ENCODE data around the gene NUDT22. TPM values are rescaled to one million over a fixed set of nuclear protein-coding genes. Genes with fewer than 3 reads are reported as not detected.
A peak's percentile ranks its signal among the peaks of the same experiment; 100 is the strongest.

NUDT22 gene
- polyA plus RNA-seq, 3 donors from 2014 or later: 64.9 to 95.4 (median 74.9) TPM

DNA sequence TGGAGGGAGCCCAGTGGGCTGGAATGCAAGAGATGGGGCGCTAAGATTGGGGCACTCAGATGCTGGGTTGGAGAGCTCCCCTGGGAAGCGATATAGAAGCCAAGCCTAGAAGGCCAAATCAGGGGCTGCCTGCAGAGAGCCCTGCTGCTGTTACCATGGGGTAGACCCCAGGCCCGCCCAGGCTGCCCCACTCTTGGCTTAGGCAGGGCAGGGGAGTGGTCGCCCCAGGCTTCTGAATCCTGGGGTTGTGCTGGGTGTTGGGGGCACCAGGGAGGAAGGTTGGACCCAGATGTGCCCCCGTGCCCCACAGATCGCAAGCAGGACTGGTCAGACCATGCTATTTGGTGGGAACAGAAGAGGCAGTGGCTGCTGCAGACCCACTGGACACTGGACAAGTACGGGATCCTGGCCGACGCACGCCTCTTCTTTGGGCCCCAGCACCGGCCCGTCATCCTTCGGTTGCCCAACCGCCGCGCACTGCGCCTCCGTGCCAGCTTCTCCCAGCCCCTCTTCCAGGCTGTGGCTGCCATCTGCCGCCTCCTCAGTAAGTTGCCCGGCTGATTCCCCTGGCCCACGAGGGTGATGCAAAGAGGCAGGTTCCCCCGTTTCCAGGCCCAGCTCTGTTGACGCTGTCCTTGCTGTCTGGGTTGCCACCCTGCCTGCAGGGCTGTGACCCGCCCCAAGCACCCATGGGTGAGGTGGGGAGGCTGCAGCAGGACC is 15.6 kb upstream of the NUDT22 start:
- H3K36me3 Mint-ChIP-seq: peaks cover 12 to 17% (median 14%) of the 10 kb centered on the region in 3 donors
- peaks cover 39 to 43% of the 10 kb centered on the region in 2 donors for H3K4me1 Mint-ChIP-seq
- H3K9me3 Mint-ChIP-seq: no peaks in the 10 kb centered on the region
- H3K27me3 Mint-ChIP-seq (ENCODE audit: low read depth in 3 of 3): peaks cover 2 to 6% (median 5%) of the 10 kb centered on the region in 3 donors
- DNase-seq: no peak
- no peak overlapping the region for H3K4me3 Mint-ChIP-seq
- peak overlapping the region in 5 of 6 donors; percentile 20 to 95 (median 60) for H3K27ac Mint-ChIP-seq

DNA sequence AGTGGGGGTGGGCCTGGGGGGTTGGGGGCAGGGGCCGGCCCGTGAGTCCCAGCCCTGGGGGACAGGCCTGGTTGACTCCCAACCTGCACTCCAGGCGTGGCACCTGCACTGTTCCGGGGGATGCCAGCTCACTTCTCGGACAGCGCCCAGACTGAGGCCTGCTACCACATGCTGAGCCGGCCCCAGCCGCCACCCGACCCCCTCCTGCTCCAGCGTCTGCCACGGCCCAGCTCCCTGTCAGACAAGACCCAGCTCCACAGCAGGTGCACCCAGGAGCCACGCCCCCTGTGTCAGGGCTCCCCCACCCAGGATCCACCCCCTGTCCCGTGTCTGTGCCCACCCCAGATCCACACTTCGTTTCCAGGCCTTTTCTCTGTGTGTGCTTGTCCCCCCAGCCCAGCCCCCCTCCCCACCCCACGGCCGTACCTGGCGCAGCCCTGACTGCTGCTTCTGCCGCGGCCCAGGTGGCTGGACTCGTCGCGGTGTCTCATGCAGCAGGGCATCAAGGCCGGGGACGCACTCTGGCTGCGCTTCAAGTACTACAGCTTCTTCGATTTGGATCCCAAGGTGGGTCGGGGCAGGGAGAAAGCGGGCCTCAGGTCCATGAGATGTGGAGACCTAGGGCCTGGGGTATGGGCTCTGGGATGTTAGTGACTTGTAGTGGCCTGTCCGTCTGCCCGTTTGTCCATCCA is 14.7 kb upstream of the NUDT22 start:
- no peak for DNase-seq
- Mint-ChIP-seq H3K4me3 (no peak overlapping the region), H3K36me3 (peaks cover 12 to 17% (median 14%) of the 10 kb centered on the region in 3 donors), H3K4me1 (peaks cover 32 to 36% of the 10 kb centered on the region in 2 donors), H3K27me3 (ENCODE audit: low read depth in 3 of 3) (peaks cover 2 to 6% (median 5%) of the 10 kb centered on the region in 3 donors), H3K9me3 (no peaks in the 10 kb centered on the region), H3K27ac (peak overlapping the region in 2 of 6 donors; percentile 3 to 30)

DNA sequence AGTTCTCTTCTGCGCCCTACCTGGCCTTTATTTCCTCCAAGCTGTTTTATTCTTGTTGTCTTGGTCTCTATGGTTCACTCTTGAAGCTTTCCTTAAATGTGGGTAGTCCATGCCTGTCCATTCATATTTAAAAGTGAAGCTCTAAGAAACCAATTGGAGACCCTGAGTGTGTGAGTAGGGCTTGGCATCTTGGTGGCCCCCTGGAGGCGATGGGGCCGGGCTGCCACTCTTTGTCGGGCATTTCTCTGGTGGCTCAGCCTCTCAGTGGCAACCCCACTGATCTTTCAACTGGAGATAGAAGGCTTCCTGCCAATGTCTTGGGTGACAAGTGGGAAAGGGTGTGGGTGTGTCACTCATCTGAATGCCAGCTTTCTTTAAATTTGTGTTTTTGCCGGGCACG is 9.2 kb upstream of the NUDT22 start:
- H3K27ac Mint-ChIP-seq: peak overlapping the region in 3 of 6 donors; percentile 9 to 39 (median 28)
- H3K36me3 Mint-ChIP-seq: peaks cover 12 to 22% (median 13%) of the 10 kb centered on the region in 3 donors
- H3K4me3 Mint-ChIP-seq: no peak overlapping the region
- peaks cover 0 to 2% (median 0%) of the 10 kb centered on the region in 3 donors for H3K27me3 Mint-ChIP-seq (ENCODE audit: low read depth in 3 of 3)
- no peaks in the 10 kb centered on the region for H3K9me3 Mint-ChIP-seq
- DNase-seq: no peak
- H3K4me1 Mint-ChIP-seq: peaks cover 6 to 26% of the 10 kb centered on the region in 2 donors

DNA sequence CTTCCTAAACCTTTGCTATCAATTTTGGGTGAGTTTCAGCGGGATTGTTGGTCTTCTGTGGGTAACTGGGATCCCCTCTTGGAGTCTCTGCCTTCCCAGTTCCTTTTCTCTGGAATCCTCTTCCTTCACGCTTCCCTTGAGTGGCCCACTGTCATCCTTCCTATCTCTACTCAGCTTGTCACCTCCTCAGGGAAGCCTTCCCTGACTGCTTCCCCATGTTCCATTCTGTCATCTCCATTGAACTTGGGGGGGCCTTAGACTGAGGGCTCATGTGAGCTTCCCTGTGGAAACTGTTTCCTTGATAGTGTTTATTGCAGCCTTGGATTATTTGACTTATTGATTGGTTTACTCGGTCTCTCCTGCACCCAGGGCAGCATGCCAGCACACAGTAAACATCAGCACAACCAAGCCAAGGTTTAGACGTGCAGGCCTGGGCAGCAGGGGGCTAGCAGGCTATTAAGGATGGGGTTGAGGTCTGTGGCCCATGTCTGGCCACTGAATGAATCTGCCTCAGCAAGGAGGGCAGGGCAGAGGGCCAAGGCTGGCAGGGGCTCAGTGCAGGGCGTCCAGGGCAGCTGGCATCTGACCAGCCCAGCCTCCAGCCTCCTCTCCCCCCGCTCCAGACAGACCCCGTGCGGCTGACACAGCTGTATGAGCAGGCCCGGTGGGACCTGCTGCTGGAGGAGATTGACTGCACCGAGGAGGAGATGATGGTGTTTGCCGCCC is 7.3 kb upstream of the NUDT22 start:
- H3K9me3 Mint-ChIP-seq: no peaks in the 10 kb centered on the region
- DNase-seq: no peak
- H3K4me3 Mint-ChIP-seq: no peak overlapping the region
- peaks cover 0 to 2% (median 0%) of the 10 kb centered on the region in 3 donors for H3K27me3 Mint-ChIP-seq (ENCODE audit: low read depth in 3 of 3)
- H3K27ac Mint-ChIP-seq: peak overlapping the region in 3 of 6 donors; percentile 6 to 50 (median 8)
- H3K36me3 Mint-ChIP-seq: peaks cover 4 to 13% (median 6%) of the 10 kb centered on the region in 3 donors
- peaks cover 5 to 14% of the 10 kb centered on the region in 2 donors for H3K4me1 Mint-ChIP-seq

DNA sequence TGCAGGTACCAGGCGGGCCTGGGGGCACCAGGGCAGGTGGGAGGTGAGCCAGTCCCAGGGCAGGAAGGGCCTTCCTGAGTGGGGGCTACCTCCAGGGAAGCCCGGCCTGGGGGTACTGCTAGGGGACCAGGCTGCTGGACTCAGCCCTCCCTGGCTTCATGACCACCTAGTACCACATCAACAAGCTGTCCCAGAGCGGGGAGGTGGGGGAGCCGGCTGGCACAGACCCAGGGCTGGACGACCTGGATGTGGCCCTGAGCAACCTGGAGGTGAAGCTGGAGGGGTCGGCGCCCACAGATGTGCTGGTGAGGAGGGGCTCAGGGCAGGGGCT is 6.8 kb upstream of the NUDT22 start:
- H3K27me3 Mint-ChIP-seq (ENCODE audit: low read depth in 3 of 3): peaks cover 0 to 3% (median 0%) of the 10 kb centered on the region in 3 donors

DNA sequence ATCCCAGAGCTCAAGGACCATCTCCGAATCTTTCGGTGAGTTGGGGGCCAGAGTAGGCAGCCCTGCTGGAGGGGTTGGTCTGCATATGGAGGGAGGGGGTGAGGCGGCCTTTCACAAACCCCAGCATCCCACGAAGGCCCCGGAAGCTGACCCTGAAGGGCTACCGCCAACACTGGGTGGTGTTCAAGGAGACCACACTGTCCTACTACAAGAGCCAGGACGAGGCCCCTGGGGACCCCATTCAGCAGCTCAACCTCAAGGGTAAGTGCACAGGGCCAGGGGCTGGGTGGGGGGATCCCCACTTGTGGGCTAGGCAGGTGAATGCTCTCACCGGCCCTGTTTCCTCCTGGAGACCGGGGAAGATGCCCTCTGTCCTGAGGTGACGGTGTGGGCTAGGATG is 6.3 kb upstream of the NUDT22 start:
- H3K36me3 Mint-ChIP-seq: peaks cover 4 to 11% (median 4%) of the 10 kb centered on the region in 3 donors
- peaks cover 0 to 4% (median 0%) of the 10 kb centered on the region in 3 donors for H3K27me3 Mint-ChIP-seq (ENCODE audit: low read depth in 3 of 3)
- no peak overlapping the region for H3K27ac Mint-ChIP-seq
- H3K4me3 Mint-ChIP-seq: no peak overlapping the region
- no peaks in the 10 kb centered on the region for H3K9me3 Mint-ChIP-seq
- H3K4me1 Mint-ChIP-seq: peaks cover 3 to 10% of the 10 kb centered on the region in 2 donors
- DNase-seq: no peak

More for the DNA sequence above, 6.8 kb upstream of the NUDT22 start:
- H3K36me3 Mint-ChIP-seq: peaks cover 4 to 11% (median 4%) of the 10 kb centered on the region in 3 donors
- H3K4me3 Mint-ChIP-seq: no peak overlapping the region
- peaks cover 3 to 10% of the 10 kb centered on the region in 2 donors for H3K4me1 Mint-ChIP-seq
- no peak for DNase-seq
- no peaks in the 10 kb centered on the region for H3K9me3 Mint-ChIP-seq
- H3K27ac Mint-ChIP-seq: no peak overlapping the region

DNA sequence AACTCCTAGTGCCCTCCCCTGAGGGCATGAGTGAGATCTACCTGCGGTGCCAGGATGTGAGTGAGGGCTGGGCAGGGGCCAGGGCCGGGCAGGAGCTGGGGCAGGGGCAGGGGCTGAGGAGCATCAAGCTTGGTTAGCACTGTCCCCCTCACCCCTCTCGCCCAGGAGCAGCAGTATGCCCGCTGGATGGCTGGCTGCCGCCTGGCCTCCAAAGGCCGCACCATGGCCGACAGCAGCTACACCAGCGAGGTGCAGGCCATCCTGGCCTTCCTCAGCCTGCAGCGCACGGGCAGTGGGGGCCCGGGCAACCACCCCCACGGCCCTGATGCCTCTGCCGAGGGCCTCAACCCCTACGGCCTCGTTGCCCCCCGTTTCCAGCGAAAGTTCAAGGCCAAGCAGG is 5.8 kb upstream of the NUDT22 start:
- H3K36me3 Mint-ChIP-seq: peaks cover under 1 to 6% (median under 1%) of the 10 kb centered on the region in 3 donors

DNA sequence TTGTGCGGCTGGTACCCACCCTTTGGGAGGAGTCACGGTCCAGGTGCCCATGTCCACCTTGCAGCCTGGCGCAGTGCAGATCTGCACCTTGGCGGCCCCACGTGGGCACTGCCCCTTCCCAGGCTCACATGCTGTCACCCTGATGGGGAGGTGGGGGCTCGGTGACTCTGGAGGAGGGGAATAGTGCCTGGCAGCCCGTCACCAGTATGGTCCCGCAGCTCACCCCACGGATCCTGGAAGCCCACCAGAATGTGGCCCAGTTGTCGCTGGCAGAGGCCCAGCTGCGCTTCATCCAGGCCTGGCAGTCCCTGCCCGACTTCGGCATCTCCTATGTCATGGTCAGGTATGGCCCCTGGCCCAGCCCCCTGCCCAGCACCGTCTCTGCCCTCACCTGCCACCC is 5.3 kb upstream of the NUDT22 start:
- DNase-seq: no peak
- H3K36me3 Mint-ChIP-seq: peaks cover 0 to 5% (median 0%) of the 10 kb centered on the region in 3 donors
- peaks cover 9 to 11% of the 10 kb centered on the region in 2 donors for H3K4me1 Mint-ChIP-seq
- peaks cover 0 to 5% (median 0%) of the 10 kb centered on the region in 3 donors for H3K27me3 Mint-ChIP-seq (ENCODE audit: low read depth in 3 of 3)
- H3K4me3 Mint-ChIP-seq: no peak overlapping the region
- no peaks in the 10 kb centered on the region for H3K9me3 Mint-ChIP-seq
- peak overlapping the region in 1 of 6 donors; percentile 29 for H3K27ac Mint-ChIP-seq

More for the DNA sequence above, 5.8 kb upstream of the NUDT22 start:
- Mint-ChIP-seq H3K9me3 (no peaks in the 10 kb centered on the region), H3K27me3 (ENCODE audit: low read depth in 3 of 3) (peaks cover 0 to 4% (median 0%) of the 10 kb centered on the region in 3 donors), H3K27ac (no peak overlapping the region), H3K4me1 (peaks cover 6 to 9% of the 10 kb centered on the region in 2 donors), H3K4me3 (no peak overlapping the region)
- no peak for DNase-seq

DNA sequence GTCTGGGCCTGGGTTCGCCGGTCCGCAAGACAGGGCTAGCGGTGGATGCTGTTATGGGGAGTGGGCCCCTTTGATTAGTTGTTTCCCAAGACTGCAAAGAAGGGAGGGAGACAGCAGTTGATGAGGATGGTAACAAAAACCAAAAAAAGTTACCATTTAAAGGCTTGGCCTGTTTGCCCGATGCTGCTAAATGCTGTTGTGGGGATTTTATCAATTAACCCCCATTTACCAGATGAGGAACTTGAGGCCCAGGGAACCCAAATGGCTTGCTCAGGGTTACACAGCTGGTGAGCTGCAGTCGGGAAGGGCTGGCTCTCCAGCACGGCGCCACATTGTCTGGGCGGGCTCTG is 3.4 kb upstream of the NUDT22 start:
- DNase-seq: no peak
- H3K4me1 Mint-ChIP-seq: peaks cover 19 to 20% of the 10 kb centered on the region in 2 donors
- peaks cover 0 to 5% (median 0%) of the 10 kb centered on the region in 3 donors for H3K36me3 Mint-ChIP-seq
- H3K9me3 Mint-ChIP-seq: no peaks in the 10 kb centered on the region
- no peak overlapping the region for H3K4me3 Mint-ChIP-seq
- H3K27ac Mint-ChIP-seq: no peak overlapping the region
- peaks cover 0 to 6% (median 2%) of the 10 kb centered on the region in 3 donors for H3K27me3 Mint-ChIP-seq (ENCODE audit: low read depth in 3 of 3)

DNA sequence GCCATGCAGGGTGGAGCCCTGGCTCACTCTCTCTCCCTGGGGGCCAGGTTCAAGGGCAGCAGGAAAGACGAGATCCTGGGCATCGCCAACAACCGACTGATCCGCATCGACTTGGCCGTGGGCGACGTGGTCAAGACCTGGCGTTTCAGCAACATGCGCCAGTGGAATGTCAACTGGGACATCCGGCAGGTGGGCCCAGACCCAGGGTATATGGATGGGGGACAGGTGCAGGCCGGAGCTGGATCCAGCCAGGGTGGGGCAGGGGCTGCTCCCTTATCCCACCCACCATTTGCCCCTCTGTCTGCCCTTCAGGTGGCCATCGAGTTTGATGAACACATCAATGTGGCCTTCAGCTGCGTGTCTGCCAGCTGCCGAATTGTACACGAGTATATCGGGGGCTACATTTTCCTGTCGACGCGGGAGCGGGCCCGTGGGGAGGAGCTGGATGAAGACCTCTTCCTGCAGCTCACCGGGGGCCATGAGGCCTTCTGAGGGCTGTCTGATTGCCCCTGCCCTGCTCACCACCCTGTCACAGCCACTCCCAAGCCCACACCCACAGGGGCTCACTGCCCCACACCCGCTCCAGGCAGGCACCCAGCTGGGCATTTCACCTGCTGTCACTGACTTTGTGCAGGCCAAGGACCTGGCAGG is 2.9 kb upstream of the NUDT22 start:
- Mint-ChIP-seq H3K9me3 (no peaks in the 10 kb centered on the region), H3K27me3 (ENCODE audit: low read depth in 3 of 3) (peaks cover 0 to 6% (median 2%) of the 10 kb centered on the region in 3 donors), H3K36me3 (peaks cover 0 to 5% (median 0%) of the 10 kb centered on the region in 3 donors), H3K4me1 (peaks cover 22% of the 10 kb centered on the region in 2 donors), H3K27ac (no peak overlapping the region), H3K4me3 (no peak overlapping the region)
- no peak for DNase-seq

DNA sequence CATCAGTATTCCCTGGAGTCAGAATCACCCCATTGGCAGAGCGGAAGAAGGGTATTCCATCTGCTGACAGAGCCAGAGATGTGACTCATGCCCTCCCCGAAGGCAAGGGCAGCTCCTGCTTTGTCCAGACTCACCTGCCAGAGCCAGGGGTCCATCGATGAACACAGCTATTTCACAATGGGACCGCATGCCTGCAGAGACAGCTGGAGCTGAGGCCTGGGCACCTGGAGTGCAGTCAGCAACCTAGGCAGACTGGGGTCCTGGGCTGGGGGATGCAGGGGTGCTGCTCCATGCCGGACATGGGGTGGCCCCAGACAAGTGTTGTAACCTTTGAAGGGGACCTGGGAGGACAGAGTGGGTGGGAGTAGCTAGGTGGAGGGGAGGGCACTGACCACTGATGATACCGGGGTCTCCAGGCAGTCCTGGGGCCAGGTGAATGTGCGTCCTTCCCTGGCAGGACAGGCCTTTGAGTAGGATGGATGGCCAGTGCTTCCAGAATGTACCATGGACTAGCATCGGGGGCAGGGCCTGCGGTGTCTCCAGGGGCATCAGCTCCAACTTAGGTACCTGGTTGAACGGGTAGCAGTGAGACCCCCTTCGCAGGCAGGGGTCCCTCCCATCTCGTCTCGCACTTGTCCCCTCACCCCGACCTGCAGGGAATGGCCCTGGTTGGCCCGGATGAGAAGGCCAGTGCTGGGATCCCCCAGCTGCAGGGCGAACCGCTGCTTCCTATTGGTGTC is 1.8 kb upstream of the NUDT22 start:
- H3K4me1 Mint-ChIP-seq: peaks cover 22 to 24% of the 10 kb centered on the region in 2 donors
- peaks cover 0 to 6% (median 2%) of the 10 kb centered on the region in 3 donors for H3K27me3 Mint-ChIP-seq (ENCODE audit: low read depth in 3 of 3)
- no peaks in the 10 kb centered on the region for H3K9me3 Mint-ChIP-seq
- peak overlapping the region in 4 of 6 donors; percentile 34 to 80 (median 64) for H3K27ac Mint-ChIP-seq
- H3K36me3 Mint-ChIP-seq: no peaks in the 10 kb centered on the region
- H3K4me3 Mint-ChIP-seq: peak overlapping the region in 3 of 5 donors; percentile 40 to 88 (median 87)
- DNase-seq: no peak

DNA sequence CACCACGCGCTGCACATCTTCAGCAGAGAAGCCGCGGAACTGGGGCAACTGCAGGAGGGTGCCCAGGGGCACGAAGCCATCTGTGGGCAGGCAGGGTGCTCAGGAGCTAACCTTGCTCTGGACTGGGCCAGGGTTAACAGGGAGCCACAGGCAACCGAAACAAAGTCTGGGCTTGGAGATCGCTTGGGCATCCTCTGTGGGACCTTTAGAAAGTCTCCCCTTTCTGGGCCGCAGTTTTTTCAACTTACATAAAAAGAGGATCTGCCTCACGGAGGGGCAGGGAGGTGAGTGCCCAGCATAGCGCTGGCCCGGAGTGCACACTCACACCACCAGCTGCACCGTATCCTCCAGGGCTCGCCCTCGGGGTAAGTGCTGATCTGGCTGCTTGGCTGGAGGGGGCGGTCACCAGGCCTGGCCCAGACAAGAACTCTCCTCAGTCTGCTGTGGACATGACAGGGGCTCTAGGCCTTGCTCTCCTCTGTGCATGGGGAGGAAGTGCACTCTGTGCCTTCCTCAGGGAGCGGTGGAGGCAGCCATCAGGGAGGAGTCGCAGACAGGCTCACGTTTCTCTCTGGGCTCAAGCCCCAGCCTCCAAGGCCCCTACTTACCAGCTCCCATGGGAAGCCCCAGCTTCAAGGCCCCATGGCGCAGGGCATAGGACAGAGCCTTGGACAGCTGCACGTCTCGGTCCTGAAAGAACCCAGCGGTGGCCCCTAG is 1.0 kb upstream of the NUDT22 start:
- Mint-ChIP-seq H3K27me3 (ENCODE audit: low read depth in 3 of 3) (peaks cover 0 to 6% (median 2%) of the 10 kb centered on the region in 3 donors), H3K9me3 (no peaks in the 10 kb centered on the region), H3K27ac (peak overlapping the region; percentile 27 to 91 (median 77))

More for the DNA sequence above, 1.0 kb upstream of the NUDT22 start:
- H3K4me1 Mint-ChIP-seq: peaks cover 30 to 31% of the 10 kb centered on the region in 2 donors
- DNase-seq: no peak
- H3K4me3 Mint-ChIP-seq: peak overlapping the region; percentile 87 to 91 (median 89)
- no peaks in the 10 kb centered on the region for H3K36me3 Mint-ChIP-seq

Measured in immature natural killer cell (primary cell).